NCI-H82 treated with DMSO at 0.1 percent for 48 hours (cell line): Measurements from ENCODE around the gene BICD2.

Experiments used
- DNase-seq: peaks from one replicate; lab custom pipeline; 2025; ENCODE audit not compliant: unreplicated experiment; lab: John Stamatoyannopoulos, UW

Gene BICD2

DNA sequence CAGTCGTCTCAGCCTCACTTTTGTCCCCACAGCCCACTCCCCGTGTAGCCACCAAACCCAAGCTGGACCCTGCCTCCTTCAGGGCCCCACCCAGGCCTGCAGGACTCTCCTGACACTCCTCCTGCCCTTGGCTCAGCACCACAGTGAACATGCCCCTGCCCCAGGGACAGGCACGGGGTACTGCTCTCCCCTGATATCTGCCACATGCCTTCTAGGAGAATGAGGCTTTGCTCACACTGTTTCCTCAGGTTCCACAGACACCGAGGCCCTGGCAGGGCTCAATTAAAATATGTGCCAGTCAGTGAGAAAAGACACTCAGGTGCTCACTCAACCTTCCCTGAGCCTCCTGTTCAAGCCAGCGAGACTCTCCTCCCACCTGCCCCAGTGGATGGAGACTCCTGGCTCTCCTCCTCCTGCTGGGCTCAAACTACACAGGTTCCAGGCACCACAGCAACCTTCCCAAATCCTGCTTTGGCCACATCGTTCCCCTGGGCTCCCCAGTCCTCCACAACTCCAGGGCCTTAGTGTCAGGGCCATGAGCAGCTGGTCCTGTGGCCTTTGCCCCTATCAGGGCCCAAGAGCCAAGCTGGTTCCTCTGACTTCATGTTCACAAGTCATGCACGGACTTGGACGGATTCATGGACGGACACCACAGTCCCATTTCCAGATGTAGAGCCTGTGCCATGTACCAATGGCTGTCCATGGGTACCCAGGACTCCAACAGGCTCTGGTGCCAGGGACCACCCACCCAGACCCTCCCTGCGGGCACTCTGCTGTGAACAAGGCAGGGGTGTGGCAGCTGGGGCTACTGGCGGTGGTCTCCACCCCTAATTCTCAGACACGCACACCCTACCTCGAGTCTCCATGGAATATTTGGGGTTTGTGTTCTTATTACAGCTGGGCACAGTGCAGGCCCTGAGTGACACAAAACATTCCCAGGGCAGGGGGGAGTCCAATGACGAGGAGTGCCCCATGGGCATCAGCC lies 36.6 kb downstream of the BICD2 start:
- no peak for DNase-seq

DNA sequence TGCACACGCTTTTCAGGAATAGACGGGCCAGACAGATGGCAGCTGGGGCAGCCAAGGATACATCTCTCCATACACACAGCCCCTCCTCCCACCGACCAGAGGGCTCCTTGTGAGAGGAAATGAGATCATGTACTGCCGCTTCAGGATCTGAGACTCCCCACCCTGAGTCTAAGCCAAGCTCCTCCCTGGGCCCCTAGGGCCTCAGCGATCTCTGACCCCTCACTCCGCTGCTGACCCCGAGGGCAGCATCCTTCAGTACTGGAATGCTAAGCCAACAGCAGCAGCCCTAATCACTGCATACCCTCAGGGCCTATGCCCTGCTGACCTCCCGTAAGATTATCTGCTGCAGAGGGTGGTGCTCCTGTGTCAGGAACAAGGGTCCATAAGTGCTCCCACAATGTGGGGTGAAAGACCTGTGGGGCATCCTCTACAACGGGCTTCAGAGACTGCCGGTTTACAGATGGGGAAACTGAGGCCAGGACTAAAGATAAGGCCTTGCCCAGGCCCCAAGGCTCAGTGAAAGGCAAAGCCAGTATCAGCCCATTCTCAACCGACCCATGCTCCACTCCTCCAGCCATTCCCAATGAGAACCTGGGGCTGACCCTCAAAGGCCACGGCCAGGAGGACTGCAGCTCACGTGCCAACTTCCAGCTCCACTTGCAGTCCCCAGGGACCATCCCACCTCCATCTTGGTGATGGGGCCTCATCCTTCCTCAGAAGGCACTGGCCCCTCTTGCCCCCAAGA lies 37.5 kb downstream of the BICD2 start:
- DNase-seq: peak; percentile 63

DNA sequence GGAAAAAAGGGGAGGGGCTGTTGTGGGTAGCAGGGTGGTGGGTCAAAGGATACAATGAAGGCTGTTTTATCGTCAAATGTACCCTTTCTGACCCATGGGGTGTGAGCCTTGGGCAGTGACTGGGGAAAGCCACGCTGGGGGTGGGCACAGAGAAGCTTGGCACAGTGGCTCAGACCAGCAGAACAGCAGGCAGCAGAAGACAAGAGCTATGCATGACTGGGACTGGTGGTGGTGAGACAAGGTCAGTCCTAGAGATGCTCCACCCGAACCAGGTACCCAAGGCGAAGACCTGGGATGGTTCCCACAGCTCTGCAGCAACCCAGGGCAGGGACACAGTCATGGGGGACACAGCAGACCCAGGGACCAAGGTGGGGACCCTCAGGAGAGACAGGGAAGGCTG lies 38.3 kb downstream of the BICD2 start:
- DNase-seq: no peak

DNA sequence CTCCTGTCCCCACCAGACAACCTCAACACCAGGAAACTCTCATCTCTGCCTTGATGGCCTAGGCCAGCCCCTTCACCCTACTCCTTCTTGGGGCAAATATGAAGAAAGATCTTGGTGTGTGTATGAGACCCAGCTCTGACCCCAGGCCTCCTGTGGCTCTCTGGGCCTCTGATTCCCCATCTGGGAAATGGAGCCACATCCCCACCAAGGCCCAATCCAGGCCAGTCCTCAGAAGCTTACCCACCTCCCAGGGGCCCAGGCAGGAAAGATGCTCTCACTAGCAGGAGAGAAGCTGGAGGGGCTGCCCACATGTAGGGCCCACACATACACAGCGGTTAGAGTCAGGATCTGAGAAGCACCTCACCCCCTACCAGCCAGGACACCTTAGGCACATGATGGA lies 38.9 kb downstream of the BICD2 start:
- no peak for DNase-seq

DNA sequence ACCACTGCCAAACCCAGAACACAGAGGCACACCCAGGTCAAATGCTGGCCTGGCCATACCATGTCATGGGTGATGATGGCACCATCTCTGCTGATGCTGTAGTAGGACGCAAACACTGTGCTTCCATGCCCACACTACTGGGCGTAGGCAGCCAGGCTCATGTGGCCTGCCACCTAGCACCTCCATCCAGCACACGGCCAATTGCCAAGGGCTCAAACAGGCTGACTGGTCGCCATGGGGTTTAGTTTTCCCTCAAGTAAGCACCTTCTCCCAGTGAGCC lies 39.4 kb downstream of the BICD2 start:
- no peak for DNase-seq

DNA sequence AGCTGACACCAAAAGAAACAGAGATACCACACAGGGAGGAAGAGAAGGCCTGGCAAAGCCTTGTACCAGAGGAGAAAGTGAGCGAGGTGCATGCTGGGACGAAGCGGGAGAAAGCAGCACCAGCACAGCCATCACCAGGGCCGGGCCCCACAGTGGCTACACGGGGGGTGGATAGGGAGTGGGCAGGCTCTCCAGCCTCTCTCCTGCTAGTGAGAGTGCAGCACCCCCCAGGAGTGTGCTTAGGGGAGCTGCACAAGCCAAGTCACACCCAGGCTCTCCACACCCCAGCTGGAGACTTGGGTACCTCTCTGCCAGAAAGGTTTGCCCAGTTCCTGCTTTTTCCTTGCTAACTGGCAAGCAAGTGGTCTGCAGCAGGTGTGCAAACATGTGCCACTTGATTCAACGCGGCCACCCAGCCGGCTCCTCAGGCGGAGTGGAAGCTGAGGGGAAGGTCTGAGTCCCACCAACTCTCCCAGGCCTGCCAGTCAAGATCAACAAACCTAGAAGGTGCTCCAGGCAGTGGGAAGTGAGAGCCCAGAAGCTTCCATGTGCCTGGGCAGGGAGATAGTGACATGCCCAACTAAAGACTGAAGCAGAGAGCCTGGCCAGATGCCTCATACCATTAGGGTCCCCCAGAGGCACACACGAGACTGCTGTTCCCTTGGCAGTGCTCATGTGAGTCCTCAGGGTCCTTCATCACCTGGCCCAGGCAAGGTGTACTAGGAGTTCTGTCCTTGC lies 39.9 kb downstream of the BICD2 start:
- no peak for DNase-seq

DNA sequence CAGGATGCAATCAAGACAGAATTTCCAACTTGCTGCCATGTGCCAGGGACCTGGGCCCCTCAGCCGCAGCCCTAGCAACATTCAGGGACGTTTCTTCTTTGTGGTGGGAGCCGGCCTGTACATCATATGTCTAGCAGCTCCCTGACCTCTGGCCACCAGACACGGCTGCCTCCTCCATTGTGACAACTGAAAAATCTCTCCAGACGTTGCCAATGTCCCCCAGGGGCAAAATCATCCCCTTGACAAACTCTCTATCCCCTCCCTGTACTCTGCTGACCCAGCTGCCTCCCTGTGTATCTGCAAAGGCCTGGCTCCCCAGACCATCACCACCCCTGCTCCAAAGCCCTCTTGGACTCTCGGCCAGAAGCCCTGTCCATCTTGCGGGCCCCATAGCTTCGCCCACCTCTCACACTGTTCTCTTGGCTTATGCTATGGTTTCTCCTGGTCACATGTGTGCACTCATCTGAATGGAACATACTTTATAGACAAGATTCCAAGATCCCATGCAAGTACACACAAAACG lies 40.8 kb downstream of the BICD2 start:
- no peak for DNase-seq

DNA sequence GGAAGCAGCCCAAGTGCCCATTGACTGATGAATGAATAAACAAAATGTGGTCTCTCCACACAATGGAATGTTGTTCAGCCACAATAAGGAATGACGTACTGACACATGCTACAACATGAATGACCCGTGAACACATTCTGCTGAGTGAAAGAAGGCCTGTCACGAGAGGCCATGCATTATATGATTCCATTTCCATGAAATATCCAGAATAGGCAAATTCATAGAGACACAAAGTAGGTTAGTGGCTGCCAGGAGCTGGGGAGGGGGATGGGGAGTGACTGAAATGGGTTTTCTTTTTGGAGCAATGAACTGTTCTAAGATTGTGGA lies 41.4 kb downstream of the BICD2 start:
- no peak for DNase-seq

DNA sequence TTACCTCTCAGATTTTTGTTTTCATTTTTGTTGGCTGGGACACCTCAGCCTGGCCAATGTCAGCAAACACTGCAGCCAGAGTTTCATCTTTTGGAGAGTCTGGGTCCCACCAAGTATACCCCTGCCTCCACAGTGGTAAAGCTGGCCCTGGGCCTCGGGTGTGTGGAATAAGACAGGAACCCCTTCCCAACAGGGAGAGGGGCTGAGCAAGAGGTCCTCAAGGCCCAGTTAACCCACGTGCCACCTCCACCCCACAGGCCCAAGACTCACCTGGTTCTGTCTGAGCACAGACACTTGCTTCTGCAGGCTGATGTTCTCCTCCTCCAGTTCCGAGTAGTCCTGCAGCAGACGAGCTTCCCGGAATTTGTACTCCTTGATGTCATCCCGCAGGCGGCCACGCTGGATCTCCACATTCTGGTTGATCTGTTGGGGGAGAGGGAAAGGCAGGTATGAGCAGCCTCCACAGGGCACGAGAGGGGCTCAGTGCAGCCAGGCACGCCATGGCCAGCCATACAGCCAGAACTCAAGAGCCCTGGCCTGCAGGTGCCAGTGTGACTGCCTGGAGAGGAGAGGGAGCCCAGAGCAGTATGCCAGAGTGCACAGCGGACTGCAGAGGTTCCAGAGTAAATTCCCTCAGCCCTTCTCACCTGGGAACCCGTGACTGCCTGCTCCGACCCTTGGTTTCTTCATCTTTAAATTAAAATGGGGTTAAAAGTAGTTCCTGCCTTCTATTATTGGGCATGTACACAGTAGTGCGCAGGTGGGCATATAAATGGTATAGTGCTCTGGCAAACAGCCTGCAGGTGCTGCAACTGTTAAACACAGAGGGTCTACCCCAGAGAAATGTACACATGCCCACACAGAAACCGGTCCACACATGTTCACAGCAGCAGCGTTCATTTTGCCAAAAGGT lies 42.0 kb downstream of the BICD2 start:
- DNase-seq: no peak

DNA sequence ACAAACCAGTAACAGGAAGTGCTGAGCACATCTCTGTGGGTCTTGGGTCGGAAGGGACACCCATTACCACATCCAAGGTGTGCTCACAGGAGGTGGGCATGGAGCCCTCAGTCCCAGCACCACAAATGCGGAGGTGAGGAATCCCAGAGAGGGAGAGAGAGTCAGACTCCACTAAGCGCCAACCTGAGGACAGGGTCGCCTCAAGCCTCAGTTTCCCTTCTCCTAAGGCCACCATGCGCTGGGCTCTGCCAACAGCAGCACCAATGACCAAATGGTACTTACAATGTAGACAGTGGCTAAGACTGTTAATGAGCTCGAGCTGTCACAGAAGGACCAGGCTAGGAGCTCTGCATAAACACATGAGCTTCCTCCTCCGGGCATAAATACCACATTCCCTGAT lies 43.1 kb downstream of the BICD2 start:
- no peak for DNase-seq

DNA sequence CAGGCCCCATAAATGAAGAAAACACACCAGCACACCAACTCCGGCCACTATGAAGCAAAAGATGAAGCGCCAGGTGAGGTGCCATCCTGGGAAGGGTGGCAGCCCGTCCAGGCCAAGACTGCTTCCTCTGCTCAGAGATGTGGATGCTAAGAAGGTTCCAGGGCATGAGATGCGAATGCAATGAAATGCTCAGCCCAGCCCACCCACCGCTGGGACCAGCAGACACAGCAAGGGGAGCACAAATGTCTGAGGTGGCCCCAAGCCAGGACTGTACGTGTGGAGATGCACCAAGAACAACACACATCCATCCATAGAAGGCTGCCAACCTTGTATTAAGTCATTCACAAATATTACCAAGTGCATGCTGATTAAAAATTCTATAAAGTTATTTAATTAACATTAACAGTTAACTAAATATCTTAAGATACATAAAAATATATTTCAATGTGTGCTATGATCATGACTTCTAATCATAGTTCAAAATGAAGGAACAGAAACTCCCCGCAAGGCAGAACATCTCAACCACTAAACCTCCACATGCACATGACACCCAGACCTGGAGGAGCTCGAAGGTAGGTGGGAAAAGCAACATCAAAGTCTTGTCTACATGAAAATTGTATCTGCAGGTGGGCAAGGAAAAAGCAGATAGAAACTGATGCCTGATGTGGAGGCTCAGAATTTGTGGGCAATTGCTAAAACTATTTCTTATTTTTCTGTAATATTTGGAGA lies 43.7 kb downstream of the BICD2 start:
- DNase-seq: no peak

DNA sequence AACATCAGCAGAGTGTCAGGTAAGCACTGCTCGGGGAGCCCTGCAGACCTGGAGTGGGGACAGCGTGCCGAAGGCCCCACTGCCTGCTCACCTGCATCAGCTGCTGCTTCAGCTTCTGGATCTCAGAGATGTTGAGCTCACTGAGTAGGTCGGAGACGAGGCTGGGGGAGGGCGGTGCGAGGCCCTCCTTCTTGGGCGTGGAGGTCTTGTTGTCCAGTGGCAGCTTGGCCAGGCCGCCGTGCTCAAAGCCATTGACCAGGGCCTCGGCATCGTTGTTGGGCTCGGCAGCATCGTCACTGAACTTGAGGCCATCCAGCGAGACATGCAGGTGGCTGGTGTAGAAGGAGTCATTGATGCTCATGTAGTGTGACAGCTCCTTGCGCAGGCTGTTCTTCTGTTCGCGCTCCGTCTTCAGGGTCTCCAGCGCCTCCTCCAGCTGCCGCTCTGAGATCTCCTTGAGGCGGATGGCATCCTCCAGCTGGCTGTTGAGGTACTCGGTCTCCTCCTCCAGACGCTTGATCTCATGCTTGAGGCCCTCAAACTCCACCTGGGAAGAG lies 44.3 kb downstream of the BICD2 start:
- DNase-seq: no peak

DNA sequence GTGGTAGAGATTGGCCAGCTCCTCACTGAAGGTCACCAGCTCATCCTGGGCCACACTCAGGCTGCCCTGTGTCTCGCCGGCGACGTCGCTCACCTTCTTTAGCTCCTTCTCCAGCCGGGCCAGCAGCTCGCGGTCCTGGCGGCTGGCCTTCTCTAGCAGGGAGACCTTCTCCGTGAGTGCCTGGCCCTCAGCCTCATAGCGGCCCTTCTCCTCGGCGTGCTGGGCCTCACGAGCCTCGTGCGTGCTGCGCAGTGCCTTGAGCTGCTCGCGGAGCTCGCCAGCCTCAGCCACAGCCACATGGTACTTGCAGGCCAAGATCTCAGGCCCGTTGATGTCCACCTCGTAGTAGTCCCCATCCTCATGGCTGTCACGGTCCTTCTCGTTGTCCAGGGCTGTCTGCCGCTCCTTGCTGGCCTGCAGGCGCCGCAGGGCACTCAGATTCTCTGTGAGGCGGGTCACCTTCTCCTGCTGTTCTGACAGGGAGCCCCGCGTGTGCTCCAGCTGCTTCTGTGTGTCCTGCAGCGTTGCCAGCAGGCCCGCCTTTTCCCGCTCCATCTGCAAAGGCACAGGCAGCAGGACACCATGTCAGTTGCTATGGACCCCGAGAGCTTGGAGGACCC lies 45.5 kb downstream of the BICD2 start:
- no peak for DNase-seq

DNA sequence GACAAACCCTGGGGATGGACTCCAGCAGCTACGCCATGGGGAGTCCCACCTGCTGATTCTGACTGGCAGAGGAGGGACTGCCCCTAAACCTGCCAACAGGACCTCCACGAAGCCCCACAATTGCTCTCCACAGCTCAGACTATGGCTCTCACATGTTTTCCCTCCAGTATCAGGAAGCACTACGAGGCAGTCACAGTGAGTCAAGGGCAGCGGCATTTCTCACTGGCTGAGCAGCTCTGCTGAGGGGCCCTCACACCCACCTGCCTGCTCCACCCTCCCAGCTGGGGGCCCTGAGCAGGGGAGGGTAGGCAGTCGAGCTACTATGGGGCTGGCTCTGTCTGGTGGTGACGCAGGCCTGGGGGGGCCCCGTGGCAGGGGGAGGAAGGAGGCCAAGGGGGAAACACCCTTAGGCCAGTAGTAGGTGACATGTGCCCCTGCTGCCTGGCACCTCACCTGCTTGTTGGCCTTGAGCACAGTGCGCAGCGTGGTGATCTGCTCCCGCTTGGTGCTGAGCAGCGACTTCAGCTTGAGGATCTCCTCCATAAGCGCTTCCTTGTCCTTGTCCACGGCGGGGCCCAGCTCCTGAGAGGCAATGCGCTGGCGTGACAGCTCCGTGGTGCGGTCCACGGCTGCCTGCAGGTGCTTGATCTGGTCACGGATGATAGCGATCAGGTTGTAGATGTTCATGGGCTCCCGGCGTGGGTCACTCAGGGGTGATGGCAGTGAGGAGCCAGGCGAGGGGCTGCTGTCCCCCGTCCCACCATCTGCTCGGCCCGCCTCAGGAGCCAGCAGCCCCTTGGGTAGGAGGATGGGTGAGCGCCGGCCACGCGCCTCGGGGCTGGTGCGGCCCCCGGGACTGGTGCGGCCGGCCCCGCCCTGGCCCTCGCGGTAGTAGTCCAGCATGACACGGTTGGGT lies 46.3 kb downstream of the BICD2 start:
- DNase-seq: no peak

DNA sequence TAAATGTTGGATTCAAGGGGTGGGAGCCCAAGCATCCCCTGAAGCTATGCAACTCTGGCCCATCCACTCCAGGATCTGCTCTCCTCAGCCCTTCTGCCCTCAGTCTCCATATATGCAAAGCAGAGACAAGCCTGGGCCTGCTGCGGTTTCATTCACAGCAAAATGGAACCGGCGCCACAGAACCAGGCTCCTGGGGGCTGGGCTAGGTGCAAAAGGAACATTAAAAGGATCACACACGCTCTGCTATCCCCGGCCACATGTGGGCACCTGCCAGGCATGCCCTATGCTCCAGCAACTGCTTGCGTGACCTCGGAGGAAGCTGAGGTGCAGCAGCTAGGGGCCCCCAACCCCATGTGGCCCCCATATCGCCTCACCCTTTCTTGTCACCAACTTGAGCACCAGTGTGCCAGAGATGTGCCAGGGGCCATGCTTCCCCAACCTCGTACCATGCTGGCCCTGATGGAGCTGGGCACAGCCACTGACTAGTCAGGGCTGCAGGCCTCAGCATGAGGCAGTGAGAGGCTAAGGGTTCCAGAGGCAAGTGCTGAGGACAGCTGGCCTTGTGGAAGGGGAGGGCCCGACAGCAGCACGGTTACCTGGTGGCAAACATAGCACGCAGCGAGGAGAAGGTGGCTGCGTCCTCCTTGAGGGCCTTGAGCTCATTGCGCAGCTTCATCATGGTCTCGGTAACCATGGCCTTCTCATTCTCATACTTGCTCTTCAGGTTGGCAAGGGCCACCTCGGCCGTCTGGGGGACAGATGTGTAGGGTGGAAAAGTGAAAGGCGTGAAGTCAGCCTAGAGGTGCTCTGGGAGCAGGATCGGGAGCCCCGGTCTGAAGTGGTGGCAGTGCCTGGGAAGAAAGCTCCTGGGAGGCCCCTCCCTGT lies 47.2 kb downstream of the BICD2 start:
- no peak for DNase-seq

DNA sequence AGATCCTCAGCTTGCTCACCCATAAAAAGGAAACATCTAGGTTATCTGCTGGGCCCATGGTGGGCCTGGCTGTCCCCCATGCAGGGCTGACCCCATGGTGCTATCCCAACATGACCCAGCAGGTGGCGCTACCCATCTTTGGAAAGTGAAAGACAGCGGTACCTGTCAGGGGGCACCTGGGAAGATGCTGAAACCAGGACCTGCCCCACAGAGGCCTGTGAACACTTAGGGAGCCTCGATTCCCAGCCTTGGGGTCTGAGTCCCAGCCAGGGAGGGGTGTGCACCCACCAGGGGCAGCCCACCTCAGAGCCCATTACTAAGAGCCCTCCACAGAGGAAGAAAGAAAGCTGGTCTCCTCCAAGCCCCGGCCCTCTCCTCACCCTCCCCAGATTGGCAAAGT lies 48.1 kb downstream of the BICD2 start:
- no peak for DNase-seq
